MM.1S (cell line): ENCODE measurements around the gene COX17.

ENCODE experiments used
- DNase-seq: peaks from one replicate; pipeline ENCODE4 v3.0.0-alpha.2; 2015
- H2AFZ ChIP-seq: fragments of 300-600 bp; sonication (generic); 2 replicates; pipeline ENCODE4 v1.6.0; 2016; ENCODE audit warnings: antibody characterized with exemption, low read length
- H3F3A ChIP-seq: fragments of 300-600 bp; sonication (generic); 2 replicates; pipeline ENCODE4 v1.6.1; 2016; ENCODE audit warnings: mild to moderate bottlenecking, antibody characterized with exemption, low read length, moderate library complexity, mixed read lengths; ENCODE audit not compliant: insufficient read depth
- H3K27ac ChIP-seq: fragments of 300-600 bp; sonication (generic); 2 replicates; pipeline ENCODE4 v1.5.1; 2016; ENCODE audit warnings: mild to moderate bottlenecking, low read length
- H3K27me3 ChIP-seq: fragments of 300-600 bp; sonication (generic); replicated peaks from 2 replicates; pipeline ENCODE4 v1.6.0; 2016; ENCODE audit warnings: low read length; ENCODE audit not compliant: insufficient read depth
- H3K36me3 ChIP-seq: fragments of 300-600 bp; sonication (generic); replicated peaks from 2 replicates; pipeline ENCODE4 v1.6.1; 2016; ENCODE audit warnings: mild to moderate bottlenecking, low read length, mixed read lengths; ENCODE audit not compliant: insufficient read depth
- H3K4me1 ChIP-seq: fragments of 300-600 bp; sonication (generic); 2 replicates; pipeline ENCODE4 v1.6.1; 2016; ENCODE audit warnings: low read length, mixed read lengths
- H3K4me2 ChIP-seq: fragments of 300-600 bp; sonication (generic); 2 replicates; pipeline ENCODE4 v1.6.0; 2016; ENCODE audit warnings: low read depth, low read length
- H3K4me3 ChIP-seq: fragments of 300-600 bp; sonication (generic); 2 replicates; pipeline ENCODE4 v1.5.1; 2016; ENCODE audit warnings: low read length, mixed read lengths
- H3K79me2 ChIP-seq: fragments of 300-600 bp; sonication (generic); 2 replicates; pipeline ENCODE4 v1.6.1; 2016; ENCODE audit warnings: mixed run types, low read length, mixed read lengths
- H3K9ac ChIP-seq: fragments of 300-600 bp; sonication (generic); 2 replicates; pipeline ENCODE4 v1.6.1; 2016; ENCODE audit warnings: low read length, mixed read lengths
- H3K9me2 ChIP-seq: fragments of 300-600 bp; sonication (generic); replicated peaks from 2 replicates; pipeline ENCODE4 v1.6.1; 2016; ENCODE audit warnings: mild to moderate bottlenecking, low read length, mixed read lengths; ENCODE audit not compliant: insufficient read depth
- H3K9me3 ChIP-seq: fragments of 300-600 bp; sonication (generic); replicated peaks from 2 replicates; pipeline ENCODE4 v1.6.1; 2016; ENCODE audit warnings: mild to moderate bottlenecking, low read length, mixed read lengths; ENCODE audit not compliant: insufficient read depth
- H4K20me1 ChIP-seq: fragments of 300-600 bp; sonication (generic); 2 replicates; pipeline ENCODE4 v1.6.1; 2016; ENCODE audit warnings: mild to moderate bottlenecking, low read length, moderate library complexity, mixed read lengths; ENCODE audit not compliant: insufficient read depth
- CTCF ChIP-seq: fragments of 300-600 bp; sonication (generic); IDR thresholded peaks from 2 replicates; pipeline ENCODE4 v1.5.1; 2016; ENCODE audit warnings: antibody characterized with exemption, low read length, mixed read lengths
- EZH2 ChIP-seq: fragments of 300-600 bp; sonication (generic); optimal IDR thresholded peaks from 2 replicates; pipeline ENCODE3; 2017; ENCODE audit warnings: low read depth, mild to moderate bottlenecking, antibody characterized with exemption, low read length, mixed read lengths
- EZH2phosphoT487 ChIP-seq: fragments of 300-600 bp; sonication (generic); IDR thresholded peaks from 2 replicates; pipeline ENCODE4 v1.6.1; 2018; ENCODE audit warnings: antibody characterized with exemption, low read length

COX17 gene

GRCh38 chr3:119627461-119627860 lies 49.7 kb downstream of the COX17 start:
- no peak for DNase-seq
- Histone ChIP-seq H3K36me3 (no peaks in the 10 kb centered on the region), H3K4me3 (no peak overlapping the region), H3K9me2 (no peaks in the 10 kb centered on the region), H3K79me2 (no peaks in the 10 kb centered on the region), H3K27me3 (no peaks in the 10 kb centered on the region), H3K9me3 (no peaks in the 10 kb centered on the region), H2AFZ (no peak overlapping the region), H3K4me2 (no peak overlapping the region), H3K4me1 (0 out of 2 replicates have a peak, but pooled peaks cover 3% of the 10 kb centered on the region), H3F3A (no peaks in the 10 kb centered on the region), H3K9ac (no peak overlapping the region), H4K20me1 (no peaks in the 10 kb centered on the region), H3K27ac (no peak overlapping the region)
- TF ChIP-seq EZH2phosphoT487, result no peak

- no peaks in the 10 kb centered on the region for H3K36me3 ChIP-seq
- no peak overlapping the region for H3K9ac ChIP-seq
- no peak overlapping the region for H3K27ac ChIP-seq
- H3K9me2 ChIP-seq, result no peaks in the 10 kb centered on the region
- H2AFZ ChIP-seq, result no peak overlapping the region
- H3K4me2 ChIP-seq, result no peak overlapping the region
- 0 out of 2 replicates have a peak, but pooled peaks cover 3% of the 10 kb centered on the region for H3K4me1 ChIP-seq
- H3F3A ChIP-seq, result no peaks in the 10 kb centered on the region
- no peaks in the 10 kb centered on the region for H3K9me3 ChIP-seq
- H4K20me1 ChIP-seq, result no peaks in the 10 kb centered on the region
- no peak overlapping the region for H3K4me3 ChIP-seq
- no peaks in the 10 kb centered on the region for H3K79me2 ChIP-seq
- no peak for DNase-seq
- H3K27me3 ChIP-seq, result no peaks in the 10 kb centered on the region
- TF ChIP-seq EZH2phosphoT487 (no peak), CTCF (no peak), EZH2 (no peak)
Measured at GRCh38 chr3:119626196-119626595, 51.0 kb downstream of the COX17 start.

GRCh38 chr3:119625451-119626153 lies 51.6 kb downstream of the COX17 start:
- no peak overlapping the region for H3K4me3 ChIP-seq

More at GRCh38 chr3:119625451-119626153, 51.6 kb downstream of the COX17 start:
- Histone ChIP-seq H3K9me2 (no peaks in the 10 kb centered on the region), H3K4me2 (no peak overlapping the region), H2AFZ (no peak overlapping the region), H3K27ac (no peak overlapping the region), H3K9me3 (no peaks in the 10 kb centered on the region), H3K79me2 (no peaks in the 10 kb centered on the region), H3K36me3 (no peaks in the 10 kb centered on the region), H3K4me1 (0 out of 2 replicates have a peak, but pooled peaks cover 2% of the 10 kb centered on the region), H4K20me1 (no peaks in the 10 kb centered on the region), H3F3A (no peaks in the 10 kb centered on the region), H3K27me3 (no peaks in the 10 kb centered on the region), H3K9ac (no peak overlapping the region)
- DNase-seq, result no peak
- no peak for TF ChIP-seq EZH2
- TF ChIP-seq EZH2phosphoT487, result no peak
- TF ChIP-seq CTCF, result no peak
